Activated CD4-positive, alpha-beta T cell treated with anti-CD3 and anti-CD28 coated beads, Interleukin-2, amount 50 U/mL, for 24 hours (primary cell): Measurements from ENCODE around the gene AGBL4.

ENCODE experiments used
- DNase-seq, 2 donors: peaks; one replicate each; pipeline ENCODE4 v3.0.0-alpha.2; 2020; ENCODE audit warnings: low read depth in 1 of 2, low spot score in 1 of 2

Gene AGBL4

GRCh38 chr1:48916130-48917069, 1107.4 kb downstream of the AGBL4 start:
- no peak for DNase-seq

GRCh38 chr1:48908606-48909005, 1115.1 kb downstream of the AGBL4 start:
- DNase-seq, result no peak

- DNase-seq, result no peak
Observed at GRCh38 chr1:48906729-48907128, 1117.0 kb downstream of the AGBL4 start.

- DNase-seq, result no peak
Observed at GRCh38 chr1:48906164-48906563, 1117.6 kb downstream of the AGBL4 start.

- no peak for DNase-seq
Observed at GRCh38 chr1:48903291-48903690, 1120.5 kb downstream of the AGBL4 start.

GRCh38 chr1:48898894-48899293, 1124.9 kb downstream of the AGBL4 start:
- DNase-seq, result no peak

- no peak for DNase-seq
Observed at GRCh38 chr1:48889615-48890014, 1134.1 kb downstream of the AGBL4 start.

- DNase-seq, result no peak
Observed at GRCh38 chr1:48889082-48889481, 1134.7 kb downstream of the AGBL4 start.

- no peak for DNase-seq
Observed at GRCh38 chr1:48887796-48888195, 1136.0 kb downstream of the AGBL4 start.

- DNase-seq, result no peak
Observed at GRCh38 chr1:48882020-48882419, 1141.7 kb downstream of the AGBL4 start.

- DNase-seq, result no peak
Observed at GRCh38 chr1:48878191-48878940, 1145.4 kb downstream of the AGBL4 start.

GRCh38 chr1:48876330-48876785, 1147.4 kb downstream of the AGBL4 start:
- no peak for DNase-seq

GRCh38 chr1:48875552-48876329, 1148.0 kb downstream of the AGBL4 start:
- no peak for DNase-seq

GRCh38 chr1:48873944-48874343, 1149.8 kb downstream of the AGBL4 start:
- no peak for DNase-seq

- no peak for DNase-seq
Observed at GRCh38 chr1:48870596-48870995, 1153.2 kb downstream of the AGBL4 start.

GRCh38 chr1:48869116-48869893, 1154.4 kb downstream of the AGBL4 start:
- DNase-seq, result no peak

- no peak for DNase-seq
Observed at GRCh38 chr1:48864913-48865312, 1158.8 kb downstream of the AGBL4 start.

- DNase-seq, result no peak
Observed at GRCh38 chr1:48859456-48859855, 1164.3 kb downstream of the AGBL4 start.

- no peak for DNase-seq
Observed at GRCh38 chr1:48858200-48858920, 1165.4 kb downstream of the AGBL4 start.

GRCh38 chr1:48853006-48853405, 1170.7 kb downstream of the AGBL4 start:
- no peak for DNase-seq
